Measurements from ENCODE around the gene CTRB2. TPM values are rescaled to one million over a fixed set of nuclear protein-coding genes. Genes with fewer than 3 reads are reported as not detected.

Gene CTRB2
- total RNA-seq, 1 donor from 2014 or later, result not detected

- Mint-ChIP-seq H3K4me3 (no peak overlapping the region), H3K9me3 (no peaks in the 10 kb centered on the region), H3K27me3 (peaks cover 32% of the 10 kb centered on the region), H3K36me3 (ENCODE audit: low read depth) (no peaks in the 10 kb centered on the region), H3K27ac (no peak overlapping the region), H3K4me1 (no peaks in the 10 kb centered on the region)
- ATAC-seq (ENCODE audit: low read depth), result no peak
- intact Hi-C loops (cut with micrococcal nuclease), result no loop called here
- DNase-seq, result no peak
- ChIA-PET CTCF (no interaction called here), POLR2A (interaction anchor here (0.7 kb wide), 1 partner anchor 428 kb away, joined by 5 read pairs; no protein-coding TSS in a partner anchor)
- TF ChIP-seq CTCF (IDR thresholded peaks at IDR 0.05), result no peak
Measured at GRCh38 chr16:75192606-75193264, 14.2 kb downstream of the CTRB2 start.

DNA sequence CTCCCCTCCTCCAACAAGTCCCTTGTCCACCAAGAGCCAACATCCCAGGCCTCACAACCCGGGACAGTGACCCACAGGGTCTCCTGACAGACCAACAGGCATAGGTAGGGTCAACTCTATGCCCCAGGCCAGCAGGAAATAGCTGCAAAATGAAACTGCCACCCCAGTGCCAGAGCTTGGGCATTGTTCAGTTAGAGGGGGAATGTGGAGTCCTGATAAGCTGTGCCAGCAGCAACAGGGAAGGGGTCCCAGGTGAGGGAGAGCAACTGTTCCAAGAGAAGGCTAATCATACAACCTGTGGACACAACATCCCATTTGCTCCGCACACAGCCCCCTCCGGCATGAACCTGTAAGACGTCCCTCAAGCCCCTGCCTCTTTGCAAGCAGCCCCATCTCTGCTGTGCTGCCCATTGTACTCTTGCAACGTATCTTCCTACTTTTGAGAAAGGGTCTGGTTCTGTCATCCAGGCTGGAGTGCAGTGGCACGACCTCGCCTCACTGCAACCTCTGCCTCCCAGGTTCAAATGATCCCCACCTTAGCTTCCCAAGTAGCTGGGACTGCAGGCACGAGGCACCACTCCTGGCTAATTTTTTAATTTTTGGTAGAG is 17.2 kb downstream of the CTRB2 start:
- H3K9me3 Mint-ChIP-seq, result no peaks in the 10 kb centered on the region
- POLR2A ChIA-PET, result no interaction called here
- no peak for ATAC-seq (ENCODE audit: low read depth)
- peaks cover 28% of the 10 kb centered on the region for H3K27me3 Mint-ChIP-seq
- H3K4me1 Mint-ChIP-seq, result no peaks in the 10 kb centered on the region
- no peak for DNase-seq
- TF ChIP-seq CTCF (IDR thresholded peaks at IDR 0.05), result no peak
- H3K36me3 Mint-ChIP-seq (ENCODE audit: low read depth), result no peaks in the 10 kb centered on the region
- intact Hi-C loops (cut with micrococcal nuclease), result no loop called here
- CTCF ChIA-PET, result no interaction called here
- no peak overlapping the region for H3K27ac Mint-ChIP-seq
- no peak overlapping the region for H3K4me3 Mint-ChIP-seq

DNA sequence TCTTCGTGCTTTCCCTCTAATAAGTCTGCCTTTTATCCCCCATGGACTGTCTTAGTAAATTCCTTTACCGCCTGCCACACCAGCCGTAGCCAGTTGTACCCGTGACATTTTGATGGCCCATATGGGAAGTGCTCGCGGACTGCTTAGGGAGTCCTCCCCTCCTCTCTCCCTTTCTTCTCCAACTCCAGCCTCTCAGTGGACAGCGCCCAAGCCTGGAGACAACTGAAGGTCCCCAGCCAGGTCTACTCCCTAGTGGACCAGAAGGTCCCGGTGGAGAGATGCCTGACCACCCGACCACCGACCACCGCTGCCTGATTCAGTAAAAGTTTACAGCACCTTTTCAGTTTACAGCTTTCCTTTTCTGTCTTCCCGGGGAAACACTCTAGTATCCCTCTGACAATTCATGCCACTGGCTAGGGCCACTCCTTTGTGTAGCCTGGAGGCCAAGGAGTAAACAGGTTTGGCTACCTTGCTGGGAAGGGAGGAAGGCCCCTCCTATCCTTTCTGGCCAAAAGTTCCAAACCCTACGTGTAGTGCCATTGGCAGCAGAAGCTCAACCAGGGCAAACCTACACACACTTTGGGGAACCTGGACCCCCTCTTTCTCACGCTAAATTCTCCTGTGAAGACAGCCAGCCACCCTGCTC is 18.0 kb downstream of the CTRB2 start:
- Mint-ChIP-seq H3K4me3 (no peak overlapping the region), H3K27ac (no peak overlapping the region), H3K36me3 (ENCODE audit: low read depth) (no peaks in the 10 kb centered on the region), H3K9me3 (no peaks in the 10 kb centered on the region), H3K27me3 (peaks cover 29% of the 10 kb centered on the region), H3K4me1 (no peaks in the 10 kb centered on the region)
- intact Hi-C loops (cut with micrococcal nuclease), result no loop called here
- no peak for TF ChIP-seq CTCF (IDR thresholded peaks at IDR 0.05)
- DNase-seq, result no peak
- no peak for ATAC-seq (ENCODE audit: low read depth)
- CTCF ChIA-PET, result interaction anchor here (1.1 kb wide), 1 partner anchor 10 kb away, joined by 4 read pairs; no protein-coding TSS in a partner anchor
- POLR2A ChIA-PET, result no interaction called here

GRCh38 chr16:75181630-75182029 is 25.3 kb downstream of the CTRB2 start:
- ATAC-seq (ENCODE audit: low read depth) (no peak), DNase-seq (no peak)
- peaks cover 16% of the 10 kb centered on the region for H3K9me3 Mint-ChIP-seq
- H3K4me3 Mint-ChIP-seq, result no peak overlapping the region
- H3K36me3 Mint-ChIP-seq (ENCODE audit: low read depth), result peaks cover 3% of the 10 kb centered on the region
- ChIA-PET POLR2A (no interaction called here), CTCF (no interaction called here)
- no peak overlapping the region for H3K27ac Mint-ChIP-seq
- TF ChIP-seq CTCF (IDR thresholded peaks at IDR 0.05), result no peak
- peaks cover 9% of the 10 kb centered on the region for H3K27me3 Mint-ChIP-seq
- peaks cover 2% of the 10 kb centered on the region for H3K4me1 Mint-ChIP-seq
- intact Hi-C loops (cut with micrococcal nuclease), result no loop called here

- no peaks in the 10 kb centered on the region for H3K27me3 Mint-ChIP-seq
- H3K36me3 Mint-ChIP-seq (ENCODE audit: low read depth), result peaks cover 9% of the 10 kb centered on the region
- H3K27ac Mint-ChIP-seq, result no peak overlapping the region
- CTCF ChIA-PET, result no interaction called here
- intact Hi-C loops (cut with micrococcal nuclease), result no loop called here
- POLR2A ChIA-PET, result no interaction called here
- peaks cover 2% of the 10 kb centered on the region for H3K4me1 Mint-ChIP-seq
- DNase-seq (no peak), ATAC-seq (ENCODE audit: low read depth) (no peak)
- H3K9me3 Mint-ChIP-seq, result peaks cover 26% of the 10 kb centered on the region
- TF ChIP-seq CTCF (IDR thresholded peaks at IDR 0.05), result no peak
- H3K4me3 Mint-ChIP-seq, result no peak overlapping the region
Measured at GRCh38 chr16:75179208-75179607, 27.8 kb downstream of the CTRB2 start.

All from activated B cell treated with CpG ODN at 0.5 μM for 24 hours (primary cell).